ENCODE results near the gene ESRRA. TPM values are rescaled to one million over a fixed set of nuclear protein-coding genes. Genes with fewer than 3 reads are reported as not detected.

The ESRRA gene
- total RNA-seq, 1 donor: 21.6 TPM

- H3K4me3 ChIP-seq (ENCODE audit: low read depth, low read length): peak within 1 kb of the TSS; percentile 87
- TF ChIP-seq CTCF (IDR thresholded peaks at IDR 0.05; ENCODE audit: insufficient read depth, low read length): no peak
- DNase-seq (ENCODE audit: low read depth): peak; percentile 90
Measured at GRCh38 chr11:64284048-64284961, 21.0 kb upstream of the ESRRA start, which contains the start of gene BAD. TSS of gene BAD (minus strand) at chr11:64284665. CDS start at chr11:64284368, 297 bp downstream.

GRCh38 chr11:64284962-64285884 is 20.1 kb upstream of the ESRRA start, which contains the start of gene GPR137:
TSS of gene GPR137 (plus strand) at chr11:64285848. CDS start at chr11:64286525, 677 bp downstream.
- no peak for TF ChIP-seq CTCF (IDR thresholded peaks at IDR 0.05; ENCODE audit: insufficient read depth, low read length)
- H3K4me3 ChIP-seq (ENCODE audit: low read depth, low read length): peak within 1 kb of the TSS; percentile 87
- peak; percentile 68 for DNase-seq (ENCODE audit: low read depth)

GRCh38 chr11:64285885-64286800 is 19.2 kb upstream of the ESRRA start:
- no peak for TF ChIP-seq CTCF (IDR thresholded peaks at IDR 0.05; ENCODE audit: insufficient read depth, low read length)
- no peak for DNase-seq (ENCODE audit: low read depth)
- peak overlapping the region; percentile 87 for H3K4me3 ChIP-seq (ENCODE audit: low read depth, low read length)

- DNase-seq (ENCODE audit: low read depth): no peak
- TF ChIP-seq CTCF (IDR thresholded peaks at IDR 0.05; ENCODE audit: insufficient read depth, low read length): no peak
- H3K4me3 ChIP-seq (ENCODE audit: low read depth, low read length): no peak overlapping the region
Measured at GRCh38 chr11:64286801-64287159, 18.5 kb upstream of the ESRRA start.

- H3K4me3 ChIP-seq (ENCODE audit: low read depth, low read length): no peak overlapping the region
- no peak for DNase-seq (ENCODE audit: low read depth)
- no peak for TF ChIP-seq CTCF (IDR thresholded peaks at IDR 0.05; ENCODE audit: insufficient read depth, low read length)
Measured at GRCh38 chr11:64287676-64288352, 17.5 kb upstream of the ESRRA start.

Measured in fibroblast of the aortic adventitia (primary cell).